Ascending aorta (tissue), 2 donors: ENCODE data around the gene PDE4C. TPM values are rescaled to one million over a fixed set of nuclear protein-coding genes. Genes with fewer than 3 reads are reported as not detected.

ENCODE experiments used
- DNase-seq, 2 donors: peaks; one replicate each; pipeline ENCODE4 v3.0.0-alpha.2; 2019; ENCODE audit warnings: low spot score in 2 of 2
- H3K27ac ChIP-seq, 2 donors: fragments of 200-600 bp; sonication (generic); one replicate each; pipeline ENCODE4 v1.5.1; 2016 to 2017; ENCODE audit warnings: mild to moderate bottlenecking in 1 of 2
- H3K27me3 ChIP-seq: fragments of 200-600 bp; sonication (generic); one replicate; pipeline ENCODE4 v1.5.1; 2017
- H3K36me3 ChIP-seq, 2 donors: fragments of 200-600 bp; sonication (generic); one replicate each; pipeline ENCODE4 v1.5.1; 2016
- H3K4me1 ChIP-seq, 2 donors: fragments of 200-600 bp; sonication (generic); one replicate each; pipeline ENCODE4 v1.5.1; 2016 to 2017; ENCODE audit warnings: mild to moderate bottlenecking in 1 of 2
- H3K4me3 ChIP-seq, 2 donors: fragments of 200-600 bp; sonication (generic); one replicate each; pipeline ENCODE4 v1.5.1; 2016 to 2017; ENCODE audit warnings: mild to moderate bottlenecking in 1 of 2
- H3K9me3 ChIP-seq, 2 donors: fragments of 200-600 bp; sonication (generic); one replicate each; pipeline ENCODE4 v1.5.1; 2016
- intact Hi-C: fragments of 100-400 bp; cut with DNase I; formaldehyde crosslinking; loops from one replicate; pipeline ENCODE4 v1.15.1; 2023
- total RNA-seq: library from RNA; depleted of rRNA; stranded (reverse); fragments of >200 nt; gene quantifications from one replicate; pipeline ENCODE4 v1.1.0, GENCODE V29; 2016
- TF ChIP-seq, protein P1 (sequence below), 3 experiments: fragments of 200-600 bp in 2 of 3; fragments of 450-650 bp in 1 of 3; sonication (generic) in 2 of 3; IDR thresholded peaks; one replicate each; pipeline ENCODE4 v1.5.1; 2016 to 2019; ENCODE audit warnings: antibody characterized with exemption in 3 of 3, mild to moderate bottlenecking in 1 of 3, moderate library complexity in 1 of 3

Gene PDE4C
- total RNA-seq, 1 donor from 2014 or later, result not detected

DNA sequence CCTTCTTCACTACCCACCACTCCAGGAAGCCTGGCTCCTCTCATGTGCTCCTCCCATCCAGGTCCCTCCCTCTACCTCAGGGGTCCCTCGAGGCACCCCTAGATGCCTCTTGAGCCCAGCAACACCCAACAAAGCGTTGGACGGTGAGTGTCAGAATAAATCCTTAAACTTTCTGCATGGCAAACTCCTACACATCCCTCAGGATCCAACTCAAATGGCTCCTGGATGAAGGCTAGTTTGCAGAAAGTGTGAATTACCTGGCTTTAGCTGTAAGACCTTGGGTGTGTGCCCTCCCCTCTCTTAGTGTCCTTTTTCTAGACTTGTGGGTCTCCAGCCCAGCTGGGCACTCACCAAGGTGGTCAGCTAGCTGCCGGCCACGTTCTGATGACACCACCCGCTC is 27.9 kb downstream of the PDE4C start:
- H3K4me1 ChIP-seq, result peaks cover 14 to 18% of the 10 kb centered on the region in 2 donors
- TF ChIP-seq, protein P1, sequence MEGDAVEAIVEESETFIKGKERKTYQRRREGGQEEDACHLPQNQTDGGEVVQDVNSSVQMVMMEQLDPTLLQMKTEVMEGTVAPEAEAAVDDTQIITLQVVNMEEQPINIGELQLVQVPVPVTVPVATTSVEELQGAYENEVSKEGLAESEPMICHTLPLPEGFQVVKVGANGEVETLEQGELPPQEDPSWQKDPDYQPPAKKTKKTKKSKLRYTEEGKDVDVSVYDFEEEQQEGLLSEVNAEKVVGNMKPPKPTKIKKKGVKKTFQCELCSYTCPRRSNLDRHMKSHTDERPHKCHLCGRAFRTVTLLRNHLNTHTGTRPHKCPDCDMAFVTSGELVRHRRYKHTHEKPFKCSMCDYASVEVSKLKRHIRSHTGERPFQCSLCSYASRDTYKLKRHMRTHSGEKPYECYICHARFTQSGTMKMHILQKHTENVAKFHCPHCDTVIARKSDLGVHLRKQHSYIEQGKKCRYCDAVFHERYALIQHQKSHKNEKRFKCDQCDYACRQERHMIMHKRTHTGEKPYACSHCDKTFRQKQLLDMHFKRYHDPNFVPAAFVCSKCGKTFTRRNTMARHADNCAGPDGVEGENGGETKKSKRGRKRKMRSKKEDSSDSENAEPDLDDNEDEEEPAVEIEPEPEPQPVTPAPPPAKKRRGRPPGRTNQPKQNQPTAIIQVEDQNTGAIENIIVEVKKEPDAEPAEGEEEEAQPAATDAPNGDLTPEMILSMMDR (IDR thresholded peaks at IDR 0.05), result no peak
- H3K27me3 ChIP-seq, result no peaks in the 10 kb centered on the region
- no peak overlapping the region for H3K27ac ChIP-seq
- no peak overlapping the region for H3K4me3 ChIP-seq
- no peaks in the 10 kb centered on the region for H3K9me3 ChIP-seq
- DNase-seq, result no peak
- peaks cover 8 to 24% of the 10 kb centered on the region in 2 donors for H3K36me3 ChIP-seq
- intact Hi-C loops, result no loop called here

DNA sequence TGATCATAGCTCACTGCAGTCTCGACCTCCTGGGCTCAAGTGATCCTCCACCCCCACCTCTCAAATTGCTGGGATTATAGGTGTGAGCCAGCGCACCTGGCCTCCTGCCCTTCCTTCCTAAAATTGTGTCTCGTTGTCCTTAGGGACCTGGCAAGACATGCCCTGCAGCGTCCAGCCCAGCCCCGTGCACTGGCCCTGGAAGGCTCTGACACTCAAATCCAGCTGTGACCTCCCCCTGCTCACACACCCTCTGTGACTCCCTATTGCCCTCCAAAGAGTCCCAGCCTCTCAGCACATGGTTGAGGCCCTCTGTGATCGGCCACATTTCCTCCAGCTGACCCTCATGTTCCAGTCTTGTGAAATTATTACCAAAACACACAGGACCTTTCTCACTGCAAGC is 28.3 kb downstream of the PDE4C start:
- H3K4me1 ChIP-seq, result peaks cover 10 to 14% of the 10 kb centered on the region in 2 donors
- intact Hi-C loops, result no loop called here
- peaks cover 8 to 24% of the 10 kb centered on the region in 2 donors for H3K36me3 ChIP-seq

DNA sequence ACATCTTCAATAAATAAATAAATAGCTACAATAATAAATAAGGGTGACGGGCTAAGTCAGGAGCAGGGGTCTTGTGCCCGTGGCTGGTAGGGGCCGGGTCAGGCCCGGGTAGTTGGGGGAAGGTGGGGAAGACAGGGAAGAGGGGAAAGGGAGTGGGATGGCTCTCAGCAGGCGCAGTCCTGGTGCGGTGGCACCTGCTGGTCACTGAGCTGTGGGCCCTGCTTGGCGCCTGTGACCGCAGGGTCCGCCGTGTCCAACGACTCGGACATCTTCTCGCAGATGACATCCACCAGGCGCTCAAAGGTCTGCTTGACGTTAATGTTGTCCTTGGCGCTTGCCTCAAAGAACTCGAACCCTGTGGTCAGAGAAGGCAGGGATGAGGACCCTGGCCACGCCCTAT is 28.9 kb downstream of the PDE4C start:
- DNase-seq, result no peak
- Histone ChIP-seq H3K36me3 (peaks cover 8 to 24% of the 10 kb centered on the region in 2 donors), H3K27ac (no peak overlapping the region), H3K27me3 (no peaks in the 10 kb centered on the region), H3K4me1 (peaks cover 8 to 11% of the 10 kb centered on the region in 2 donors), H3K4me3 (no peak overlapping the region), H3K9me3 (no peaks in the 10 kb centered on the region)
- TF ChIP-seq, protein P1 (IDR thresholded peaks at IDR 0.05), result no peak
- intact Hi-C loops, result no loop called here

More for the DNA sequence above, 28.3 kb downstream of the PDE4C start:
- H3K27me3 ChIP-seq, result no peaks in the 10 kb centered on the region
- no peaks in the 10 kb centered on the region for H3K9me3 ChIP-seq
- no peak for DNase-seq
- H3K27ac ChIP-seq, result no peak overlapping the region
- TF ChIP-seq, protein P1 (IDR thresholded peaks at IDR 0.05), result no peak
- no peak overlapping the region for H3K4me3 ChIP-seq

DNA sequence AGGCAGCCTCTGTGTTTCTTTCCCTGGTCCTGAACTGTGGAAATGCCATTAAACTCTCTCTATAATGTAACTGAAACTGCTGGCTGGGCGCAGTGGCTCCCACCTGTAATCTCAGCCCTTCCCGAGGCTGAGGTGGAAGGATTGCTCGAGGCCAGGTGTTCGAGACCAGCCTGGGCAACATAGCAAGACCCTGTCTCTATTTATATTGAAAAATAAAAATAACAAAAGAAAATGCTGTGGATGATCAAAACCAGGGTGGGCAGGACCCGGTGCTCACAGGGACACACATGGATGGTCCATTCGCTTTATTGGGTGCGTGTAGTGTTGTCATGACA is 29.8 kb downstream of the PDE4C start:
- no peak for DNase-seq
- H3K27ac ChIP-seq, result no peak overlapping the region
- H3K36me3 ChIP-seq, result peaks cover 8 to 24% of the 10 kb centered on the region in 2 donors

DNA sequence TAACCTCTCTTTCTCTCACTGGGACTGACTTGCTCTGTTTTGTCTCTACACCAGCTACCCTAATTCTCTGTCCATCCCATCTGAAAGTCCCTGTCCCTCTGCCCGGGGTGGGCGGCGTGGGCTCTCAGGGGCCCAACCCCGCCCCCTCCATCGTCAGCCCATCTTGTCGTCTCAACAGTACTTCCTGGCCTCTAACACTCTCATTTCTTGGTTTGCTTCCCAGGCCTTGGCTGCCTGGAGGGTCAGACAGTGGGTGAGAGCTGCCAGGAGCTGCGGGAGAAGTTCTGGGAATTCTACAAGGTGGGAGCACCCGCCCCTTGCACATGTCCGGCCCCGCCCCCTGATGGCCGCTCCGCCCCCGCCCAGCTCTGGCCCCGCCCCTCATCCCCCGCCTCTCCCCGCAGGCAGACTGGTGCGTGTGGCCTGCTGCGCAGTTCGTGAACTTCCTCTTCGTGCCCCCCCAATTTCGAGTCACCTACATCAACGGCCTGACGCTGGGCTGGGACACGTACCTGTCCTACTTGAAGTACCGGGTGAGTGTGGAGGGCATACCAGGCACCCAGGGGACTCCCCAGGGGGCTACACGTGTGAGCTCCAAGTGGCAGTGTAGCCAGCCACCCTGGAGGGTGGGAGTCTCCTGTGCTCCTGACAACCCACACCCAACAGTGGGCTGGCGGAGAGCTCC is 31.5 kb downstream of the PDE4C start:
- peaks cover 10 to 11% of the 10 kb centered on the region in 2 donors for H3K4me1 ChIP-seq
- peak overlapping the region; percentile 84 to 96 for H3K4me3 ChIP-seq
- peak overlapping the region in 1 of 2 donors; percentile 6 for H3K27ac ChIP-seq
- H3K27me3 ChIP-seq, result no peaks in the 10 kb centered on the region
- H3K36me3 ChIP-seq, result peaks cover 6 to 20% of the 10 kb centered on the region in 2 donors
- DNase-seq, result no peak
- TF ChIP-seq, protein P1 (IDR thresholded peaks at IDR 0.05), result no peak
- intact Hi-C loops, result loop anchor here (5.0 kb wide), 1 partner anchor 133 kb away; no protein-coding TSS in a partner anchor
- H3K9me3 ChIP-seq, result no peaks in the 10 kb centered on the region

More for the DNA sequence above, 29.8 kb downstream of the PDE4C start:
- H3K4me1 ChIP-seq, result peaks cover 10 to 11% of the 10 kb centered on the region in 2 donors
- H3K9me3 ChIP-seq, result no peaks in the 10 kb centered on the region
- intact Hi-C loops, result no loop called here
- TF ChIP-seq, protein P1 (IDR thresholded peaks at IDR 0.05), result no peak
- no peak overlapping the region for H3K4me3 ChIP-seq
- H3K27me3 ChIP-seq, result no peaks in the 10 kb centered on the region
